GM10266 (cell line): ENCODE measurements around the gene SOD2.
A peak's percentile ranks its signal among the peaks of the same experiment; 100 is the strongest.

Experiments
- DNase-seq: peaks from one replicate; pipeline ENCODE4 v3.0.0; 2012; ENCODE audit errors: extremely low spot score
- CTCF ChIP-seq: IDR thresholded peaks from 2 replicates; pipeline ENCODE4 v1.5.1; 2012; ENCODE audit warnings: mild to moderate bottlenecking, low read depth; ENCODE audit not compliant: control insufficient read depth, insufficient read depth; ENCODE audit errors: missing control alignments

Gene SOD2

GRCh38 chr6:159655409-159655988 is 37.5 kb downstream of the SOD2 start:
- DNase-seq = no peak

GRCh38 chr6:159654483-159655098 is 38.5 kb downstream of the SOD2 start:
- DNase-seq = peak; percentile 48
- TF ChIP-seq CTCF = peak; percentile 37

More at GRCh38 chr6:159655409-159655988, 37.5 kb downstream of the SOD2 start:
- TF ChIP-seq CTCF = no peak

- TF ChIP-seq CTCF = no peak
- no peak for DNase-seq
These were observed 42.7 kb downstream of the SOD2 start for GRCh38 chr6:159650314-159650713.

GRCh38 chr6:159649441-159649840 is 43.6 kb downstream of the SOD2 start:
- no peak for DNase-seq
- no peak for TF ChIP-seq CTCF

GRCh38 chr6:159646733-159647132 is 46.3 kb downstream of the SOD2 start:
- no peak for DNase-seq
- no peak for TF ChIP-seq CTCF

- DNase-seq = no peak
- no peak for TF ChIP-seq CTCF
These were observed 46.9 kb downstream of the SOD2 start for GRCh38 chr6:159646116-159646515.

GRCh38 chr6:159645640-159646039 is 47.4 kb downstream of the SOD2 start:
- no peak for DNase-seq
- no peak for TF ChIP-seq CTCF
